CD14-positive monocyte (primary cell): ENCODE measurements around the gene DRAM1. TPM values are rescaled to one million over a fixed set of nuclear protein-coding genes. Genes with fewer than 3 reads are reported as not detected.
"Not testable (repeated sequence)": the region's sequence is repeated elsewhere in the genome, so short reads cannot be mapped to it uniquely, and the experiment has no call there.

ENCODE experiments used
- DNase-seq, 3 donors: peaks; one replicate each; pipeline ENCODE4 v3.0.0-alpha.2; 2011 to 2022
- H2AFZ ChIP-seq: 2 replicates; pipeline ENCODE4 v1.6.0; 2012; ENCODE audit warnings: mild to moderate bottlenecking, low read depth, low read length, inconsistent platforms; ENCODE audit not compliant: insufficient read depth, poor library complexity, severe bottlenecking
- H3K27ac ChIP-seq, 2 donors: 1 replicate in 1 of 2; 2 replicates in 1 of 2; pipeline ENCODE4 v1.5.1; 2012 to 2013; ENCODE audit warnings: low read length in 2 of 2, control low read depth in 1 of 2, inconsistent platforms in 1 of 2, low read depth in 1 of 2, mild to moderate bottlenecking in 1 of 2
- H3K27me3 ChIP-seq, 2 donors: one replicate each; pipeline versions ENCODE4 v1.6.0 to v1.6.1; 2011 to 2013; ENCODE audit warnings: low read length in 2 of 2; ENCODE audit not compliant: control insufficient read depth in 2 of 2, insufficient read depth in 2 of 2
- H3K36me3 ChIP-seq, 2 donors: replicated peaks in 1 of 2; 1 replicate in 1 of 2; 2 replicates in 1 of 2; pipeline versions ENCODE4 v1.5.1 to v1.6.1; 2012 to 2013; ENCODE audit warnings: low read length in 2 of 2, control low read depth in 1 of 2, inconsistent platforms in 1 of 2, mild to moderate bottlenecking in 1 of 2; ENCODE audit not compliant: insufficient read depth in 2 of 2, control insufficient read depth in 1 of 2
- H3K4me1 ChIP-seq, 2 donors: 1 replicate in 1 of 2; 2 replicates in 1 of 2; pipeline versions ENCODE4 v1.5.1 to v1.6.1; 2012 to 2013; ENCODE audit warnings: low read length in 2 of 2, control low read depth in 1 of 2, inconsistent platforms in 1 of 2, mild to moderate bottlenecking in 1 of 2, moderate library complexity in 1 of 2; ENCODE audit not compliant: insufficient read depth in 2 of 2, control insufficient read depth in 1 of 2
- H3K4me2 ChIP-seq: replicated peaks from 2 replicates; pipeline ENCODE3; 2012; ENCODE audit warnings: low read length, moderate library complexity, mild to moderate bottlenecking; ENCODE audit not compliant: poor library complexity, severe bottlenecking; ENCODE audit errors: extremely low read depth
- H3K4me3 ChIP-seq, 3 experiments: fragments of 200-600 bp in 1 of 3; sonication (generic) in 1 of 3; replicated peaks in 1 of 3; 1 replicate in 2 of 3; 2 replicates in 1 of 3; pipeline ENCODE4 v1.5.1; 2011 to 2013; ENCODE audit warnings: low read length in 3 of 3, mild to moderate bottlenecking in 3 of 3, control low read depth in 2 of 3, low read depth in 2 of 3, inconsistent platforms in 1 of 3, moderate library complexity in 1 of 3
- H3K79me2 ChIP-seq: 2 replicates; pipeline ENCODE4 v1.6.0; 2012; ENCODE audit warnings: mild to moderate bottlenecking, control low read depth, inconsistent platforms, low read length, moderate library complexity; ENCODE audit not compliant: insufficient read depth
- H3K9ac ChIP-seq: 2 replicates; pipeline ENCODE4 v1.6.0; 2017; ENCODE audit warnings: low read length, mild to moderate bottlenecking; ENCODE audit not compliant: insufficient read depth, poor library complexity, severe bottlenecking
- H3K9me3 ChIP-seq, 2 donors: replicated peaks in 1 of 2; 1 replicate in 1 of 2; 2 replicates in 1 of 2; pipeline versions ENCODE4 v1.5.1 to v1.6.1; 2012 to 2013; ENCODE audit warnings: low read length in 2 of 2, control low read depth in 1 of 2; ENCODE audit not compliant: control insufficient read depth in 1 of 2, insufficient read depth in 1 of 2
- H4K20me1 ChIP-seq: 2 replicates; pipeline ENCODE4 v1.6.0; 2012; ENCODE audit warnings: mild to moderate bottlenecking, low read length, control low read depth, moderate library complexity; ENCODE audit not compliant: insufficient read depth
- H3K27ac Mint-ChIP-seq, 7 donors: one replicate each; pipeline ENCODE4 v1.8.0; 2020; ENCODE audit warnings: mild to moderate bottlenecking in 7 of 7, mixed read lengths in 7 of 7, moderate library complexity in 6 of 7, inconsistent platforms in 2 of 7
- H3K27me3 Mint-ChIP-seq, 3 donors: one replicate each; pipeline ENCODE4 v1.8.0; 2021 to 2022; ENCODE audit warnings: low read depth in 3 of 3, mild to moderate bottlenecking in 3 of 3, mixed read lengths in 3 of 3, moderate library complexity in 3 of 3, inconsistent platforms in 1 of 3
- H3K36me3 Mint-ChIP-seq, 2 donors: one replicate each; pipeline ENCODE4 v1.8.0; 2020; ENCODE audit warnings: mixed read lengths in 2 of 2, inconsistent platforms in 1 of 2, mild to moderate bottlenecking in 1 of 2
- H3K4me1 Mint-ChIP-seq: one replicate; pipeline ENCODE4 v1.8.0; 2020; ENCODE audit warnings: mild to moderate bottlenecking, mixed read lengths
- H3K4me3 Mint-ChIP-seq, 2 donors: one replicate each; pipeline ENCODE4 v1.8.0; 2020; ENCODE audit warnings: mild to moderate bottlenecking in 2 of 2, mixed read lengths in 2 of 2, moderate library complexity in 1 of 2
- H3K9me3 Mint-ChIP-seq, 7 donors: one replicate each; pipeline ENCODE4 v1.8.0; 2020 to 2022; ENCODE audit warnings: mixed read lengths in 7 of 7, mild to moderate bottlenecking in 6 of 7, moderate library complexity in 6 of 7, inconsistent platforms in 2 of 7
- CTCF ChIP-seq: fragments of 200-600 bp; IDR thresholded peaks from one replicate; pipeline ENCODE4 v1.8.0; 2022; ENCODE audit warnings: antibody characterized with exemption, mild to moderate bottlenecking
- WGBS: methylation state at CpG from one replicate; pipeline ENCODE4 v1.1.5; 2013; ENCODE audit warnings: missing lambda C conversion rate; ENCODE audit not compliant: insufficient coverage; 5-methylcytosine and 5-hydroxymethylcytosine counted together
- intact Hi-C, 2 donors: fragments of 100-400 bp; cut with micrococcal nuclease; formaldehyde crosslinking; loops; one replicate each; pipeline versions ENCODE4 v1.15.0 to v1.15.1; 2023
- polyA plus RNA-seq, 3 donors: library from polyadenylated mRNA; depleted of rRNA in 1 of 3; unstranded in 2 of 3; stranded (reverse) in 1 of 3; fragments of 300-500 nt in 2 of 3; fragments of >200 nt in 1 of 3; fragmentation: Illumina TruSeq in 2 of 3; gene quantifications; 1 replicate in 2 of 3; 2 replicates in 1 of 3; pipeline ENCODE4 v1.2.3, GENCODE V29; 2012 to 2021

The DRAM1 gene
- polyA plus RNA-seq, 3 donors: 14.0 to 49.7 (median 43.0) TPM

- Histone ChIP-seq H2AFZ (no peak overlapping the region), H3K4me1 (peaks cover 46 to 62% of the 10 kb centered on the region in 2 donors)
- intact Hi-C loops: loop anchor here in 1 of 2 donors (10.0 kb wide), 1 partner anchor 49 kb away; no protein-coding TSS in a partner anchor
Measured at GRCh38 chr12:101855976-101856375, 21.4 kb upstream of the DRAM1 start.

GRCh38 chr12:101856614-101857013 lies 20.8 kb upstream of the DRAM1 start:
- WGBS: 100% methylated on average over 1 of the region's 5 CpGs
- not testable (repeated sequence) for DNase-seq, H3K4me3 Mint-ChIP-seq, H3K36me3 ChIP-seq, H3K9ac ChIP-seq, H3K36me3 Mint-ChIP-seq, H3K27me3 Mint-ChIP-seq, H4K20me1 ChIP-seq, H3K27me3 ChIP-seq, H3K79me2 ChIP-seq, H2AFZ ChIP-seq, H3K4me3 ChIP-seq, H3K9me3 ChIP-seq
- Mint-ChIP-seq H3K27ac (peak overlapping the region in 1 of 7 donors; percentile 85), H3K9me3 (peaks cover 4 to 12% (median 9%) of the 10 kb centered on the region in 7 donors), H3K4me1 (peaks cover 41% of the 10 kb centered on the region)
- intact Hi-C loops: loop anchor here in 1 of 2 donors (10.0 kb wide), 1 partner anchor 48 kb away; no protein-coding TSS in a partner anchor
- Histone ChIP-seq H3K4me1 (peaks cover 43 to 58% of the 10 kb centered on the region in 2 donors), H3K4me2 (peak overlapping the region; percentile 11), H3K27ac (peak overlapping the region; percentile 49 to 74)

More at GRCh38 chr12:101855976-101856375, 21.4 kb upstream of the DRAM1 start:
- WGBS: no CpG with 5 or more reads among the region's 3 CpGs
- Histone ChIP-seq H3K9ac (no peak overlapping the region), H3K36me3 (no peaks in the 10 kb centered on the region), H3K4me2 (no peak overlapping the region), H3K27ac (peak overlapping the region in 1 of 2 donors; percentile 74), H3K9me3 (peaks cover 0 to 4% of the 10 kb centered on the region in 2 donors), H4K20me1 (no peaks in the 10 kb centered on the region), H3K27me3 (no peaks in the 10 kb centered on the region), H3K4me3 (no peak overlapping the region), H3K79me2 (no peaks in the 10 kb centered on the region)
- Mint-ChIP-seq H3K27ac (peak overlapping the region; percentile 22 to 77 (median 72)), H3K9me3 (peaks cover 4 to 12% (median 9%) of the 10 kb centered on the region in 7 donors), H3K36me3 (peaks cover 0 to 2% of the 10 kb centered on the region in 2 donors), H3K27me3 (peaks cover 0 to 2% (median 1%) of the 10 kb centered on the region in 3 donors), H3K4me3 (no peak overlapping the region), H3K4me1 (peaks cover 42% of the 10 kb centered on the region)
- peak in 1 of 3 donors; percentile 46 for DNase-seq
- no peak for TF ChIP-seq CTCF
